Right renal pelvis (tissue), 4 donors: ENCODE data around the gene ENTPD6. TPM values are rescaled to one million over a fixed set of nuclear protein-coding genes. Genes with fewer than 3 reads are reported as not detected.
"Not testable (repeated sequence)": the region's sequence is repeated elsewhere in the genome, so short reads cannot be mapped to it uniquely, and the experiment has no call there.

Experiments used
- DNase-seq, 4 donors: peaks; one replicate each; pipeline ENCODE4 v3.0.0-alpha.2; 2013; ENCODE audit warnings: low read depth in 4 of 4, low spot score in 3 of 4, missing footprints in 1 of 4
- polyA plus RNA-seq, 4 donors: library from polyadenylated mRNA; unstranded; fragments of 120-200 nt; gene quantifications; one replicate each; pipeline ENCODE4 v1.2.1, GENCODE V29; 2013; ENCODE audit not compliant: insufficient read length in 4 of 4

Gene ENTPD6
- polyA plus RNA-seq, 4 donors = 39.5 to 47.1 (median 41.3) TPM

DNA sequence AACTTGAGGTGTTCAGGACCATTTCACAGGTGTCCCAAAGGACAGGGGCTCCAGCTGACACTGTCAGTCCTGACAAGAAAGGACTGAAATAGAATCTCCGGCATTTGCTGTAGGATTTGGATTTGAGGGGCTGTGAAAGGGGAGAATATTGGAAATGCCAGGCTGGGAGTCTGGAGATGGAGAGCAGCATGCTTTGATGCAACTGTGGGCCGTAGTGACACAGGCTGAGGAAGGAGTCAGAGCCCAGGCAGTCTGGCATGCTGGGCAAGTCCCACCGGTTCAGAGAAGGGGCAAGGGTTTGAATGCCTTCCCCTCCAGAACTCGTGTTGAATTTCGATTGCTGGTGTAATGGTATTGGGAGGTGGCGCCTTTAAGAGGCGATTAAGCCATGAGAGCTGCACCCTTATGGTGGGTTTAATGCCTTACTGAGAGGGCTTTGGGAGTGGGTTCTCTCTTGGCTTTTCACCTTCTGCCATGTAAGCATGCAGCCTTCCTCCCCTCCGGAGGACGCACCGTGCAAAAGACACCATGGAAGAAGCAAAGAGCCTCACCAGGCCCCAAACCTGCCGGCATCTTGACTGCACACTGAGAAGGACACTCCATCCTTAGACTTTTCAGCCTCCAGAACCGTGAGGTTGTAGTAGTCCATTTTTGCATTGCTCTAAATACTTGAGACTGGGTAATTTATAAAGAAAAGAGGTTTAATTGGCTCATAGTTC is 43.0 kb downstream of the ENTPD6 start:
- no peak for DNase-seq

DNA sequence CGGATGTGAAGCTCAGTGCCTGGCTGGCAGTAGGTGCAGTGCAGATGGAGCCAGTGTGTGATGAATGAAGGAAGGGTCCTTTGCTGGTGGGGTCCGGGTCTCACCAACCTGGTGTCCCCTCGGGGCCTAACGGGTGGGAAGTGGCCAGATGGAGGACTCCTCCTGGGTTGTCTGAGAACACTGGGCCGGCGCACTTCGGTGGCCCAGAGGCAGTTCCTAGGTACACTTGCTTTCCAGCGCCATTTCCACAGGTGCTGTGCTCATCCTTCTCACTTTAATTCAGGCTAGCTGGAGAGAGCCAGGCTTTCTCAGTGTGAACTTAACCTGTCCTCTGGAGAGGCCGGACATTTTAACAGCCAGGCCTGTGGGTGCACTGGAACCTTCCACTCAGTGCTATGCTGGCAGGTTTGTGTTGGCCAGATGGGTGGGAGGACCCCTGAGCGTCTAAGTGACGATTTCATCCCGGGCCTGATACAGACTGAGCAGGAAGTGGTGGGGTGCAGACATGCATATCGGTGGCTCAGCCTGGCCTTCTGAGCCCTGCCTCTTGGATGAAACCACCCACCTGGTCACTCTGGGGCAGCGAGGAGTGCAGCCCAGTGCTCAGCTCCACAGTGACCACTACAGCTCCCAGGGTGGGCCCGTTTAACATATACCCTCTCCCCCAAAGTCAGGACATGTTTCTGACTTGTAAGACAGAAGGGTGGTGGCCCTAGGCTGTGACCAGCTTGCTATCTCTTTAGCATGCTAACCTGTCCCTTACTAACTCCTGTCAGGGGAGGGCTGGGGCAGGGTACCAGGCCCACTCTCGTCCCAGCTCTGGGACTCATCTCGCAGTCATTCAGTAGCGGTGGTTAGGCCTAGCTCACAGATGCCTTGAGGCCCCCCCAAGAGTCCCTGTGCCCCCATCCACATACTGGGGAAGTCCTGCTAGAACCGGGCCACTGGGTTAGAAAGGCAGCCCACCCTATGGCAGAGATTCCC is 44.2 kb downstream of the ENTPD6 start:
- no peak for DNase-seq

DNA sequence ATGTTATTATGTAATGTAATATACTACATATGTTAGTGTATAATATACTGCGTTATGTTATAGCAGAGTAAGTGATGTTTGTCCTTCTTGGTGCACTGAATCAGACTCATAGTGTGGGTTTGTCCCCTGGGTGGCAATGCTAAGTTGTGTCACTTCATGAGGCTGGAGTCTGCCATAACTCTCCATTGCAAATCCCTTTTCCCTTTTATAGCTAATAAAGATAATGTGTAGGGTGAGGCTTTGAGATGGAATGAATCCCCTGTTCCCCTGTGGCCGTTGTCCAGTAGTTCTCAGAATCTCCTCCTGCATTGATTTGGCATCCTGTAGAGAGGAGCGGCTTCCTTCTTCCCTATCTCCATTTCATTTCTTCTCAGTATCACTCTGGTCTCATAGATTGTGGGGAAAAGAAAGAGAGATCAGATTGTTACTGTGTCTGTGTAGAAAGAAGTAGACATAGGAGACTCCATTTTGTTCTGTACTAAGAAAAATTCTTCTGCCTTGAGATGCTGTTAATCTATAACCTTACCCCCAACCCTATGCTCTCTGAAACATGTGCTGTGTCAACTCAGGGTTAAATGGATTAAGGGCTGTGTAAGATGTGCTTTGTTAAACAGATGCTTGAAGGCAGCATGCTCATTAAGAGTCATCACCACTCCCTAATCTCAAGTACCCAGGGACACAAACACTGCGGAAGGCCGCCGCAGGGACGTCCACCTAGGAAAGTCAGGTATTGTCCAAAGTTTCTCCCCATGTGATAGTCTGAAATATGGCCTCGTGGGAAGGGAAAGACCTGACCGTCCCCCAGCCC is 45.5 kb downstream of the ENTPD6 start:
- DNase-seq = not testable (repeated sequence)

DNA sequence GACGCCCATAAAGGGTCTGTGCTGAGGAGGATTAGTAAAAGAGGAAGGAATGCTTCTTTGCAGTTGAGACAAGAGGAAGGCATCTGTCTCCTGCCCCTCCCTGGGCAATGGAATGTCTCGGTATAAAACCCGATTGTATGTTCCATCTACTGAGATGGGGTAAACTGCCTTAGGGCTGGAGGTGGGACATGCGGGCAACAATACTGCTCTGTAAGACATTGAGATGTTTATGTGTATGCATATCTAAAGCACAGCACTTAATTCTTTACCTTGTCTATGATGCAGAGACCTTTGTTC is 46.1 kb downstream of the ENTPD6 start:
- DNase-seq = not testable (repeated sequence)

DNA sequence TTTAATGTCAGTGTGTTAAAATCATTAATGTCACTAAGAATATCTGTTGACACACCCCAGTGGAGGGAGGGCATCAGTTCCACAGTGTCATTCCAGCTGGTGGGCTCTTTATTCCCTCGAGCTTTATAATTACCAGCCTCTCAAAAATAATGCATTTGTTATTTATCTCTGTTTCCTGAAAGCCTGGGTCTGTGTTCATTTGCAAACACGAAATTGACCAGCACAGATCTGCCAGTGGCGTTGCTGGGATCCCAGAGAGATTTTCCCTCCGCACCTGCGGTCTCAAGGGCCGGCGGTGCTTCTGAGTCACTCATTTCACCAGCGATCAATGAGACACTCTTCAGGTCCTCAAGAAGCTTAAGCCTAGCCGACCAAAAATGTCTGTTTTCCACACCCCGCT is 46.7 kb downstream of the ENTPD6 start:
- DNase-seq = no peak

DNA sequence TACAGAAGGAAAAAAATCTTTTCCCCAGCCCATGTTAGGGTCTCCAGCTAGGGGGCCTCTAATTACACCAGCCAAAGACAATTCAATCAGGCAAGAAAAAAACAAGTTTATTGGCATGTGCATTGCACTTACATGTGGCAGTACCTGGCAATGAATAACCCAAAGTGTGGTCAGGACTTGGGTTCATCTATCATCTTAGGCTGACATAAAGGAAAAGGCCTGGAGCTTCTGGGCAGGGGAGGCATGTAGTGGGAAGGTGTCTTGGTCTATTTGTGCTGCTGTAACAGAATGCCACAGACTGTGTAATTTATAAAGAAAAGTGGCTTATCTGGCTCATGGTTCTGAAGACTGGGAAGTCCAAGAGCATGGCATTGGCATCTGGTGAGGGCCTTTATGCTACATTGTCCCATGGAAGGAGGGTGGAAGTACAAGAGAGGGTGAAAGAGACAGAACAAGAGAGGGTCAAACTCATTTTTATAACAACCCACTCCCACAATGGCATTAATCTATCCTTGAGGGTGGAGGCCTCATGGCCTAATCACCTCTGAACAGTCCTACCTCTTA is 48.0 kb downstream of the ENTPD6 start:
- no peak for DNase-seq

DNA sequence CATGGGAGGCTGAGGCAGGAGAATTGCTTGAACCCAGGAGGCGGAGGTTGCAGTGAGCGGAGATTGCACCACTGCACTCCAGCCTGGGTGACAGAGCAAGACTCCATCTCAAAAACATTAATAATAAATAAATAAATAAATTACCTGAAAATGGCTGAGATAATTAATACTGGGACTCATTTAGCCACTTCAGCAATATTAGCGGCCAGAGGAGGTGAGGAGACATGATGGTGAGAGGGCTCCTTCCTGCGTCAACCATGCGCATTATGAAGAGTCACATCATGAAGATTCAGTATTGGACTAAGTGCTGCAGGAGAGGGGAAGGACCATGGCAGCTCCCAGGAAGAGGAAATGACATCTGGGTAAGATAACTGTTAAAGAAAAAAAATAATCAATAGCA is 49.5 kb downstream of the ENTPD6 start:
- no peak for DNase-seq

DNA sequence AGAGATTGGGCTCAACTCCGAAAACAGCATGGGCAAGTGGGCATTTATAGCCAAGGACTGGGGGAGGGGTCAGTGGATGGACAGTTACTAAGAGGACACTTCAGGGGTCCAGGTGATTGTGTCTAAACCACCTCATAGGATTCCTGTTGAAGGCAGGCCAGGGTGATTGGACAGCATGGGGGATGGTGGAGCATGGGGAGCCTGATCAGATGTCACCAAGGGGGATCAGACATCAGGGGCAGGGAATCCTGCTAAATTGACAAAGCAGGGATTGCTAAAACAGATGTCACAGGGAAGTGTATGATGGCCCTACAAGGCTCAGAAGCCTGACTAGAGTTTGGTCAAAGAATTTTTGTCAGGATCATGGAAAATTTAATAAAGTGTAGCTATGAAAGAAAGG is 49.9 kb downstream of the ENTPD6 start:
- DNase-seq = no peak

DNA sequence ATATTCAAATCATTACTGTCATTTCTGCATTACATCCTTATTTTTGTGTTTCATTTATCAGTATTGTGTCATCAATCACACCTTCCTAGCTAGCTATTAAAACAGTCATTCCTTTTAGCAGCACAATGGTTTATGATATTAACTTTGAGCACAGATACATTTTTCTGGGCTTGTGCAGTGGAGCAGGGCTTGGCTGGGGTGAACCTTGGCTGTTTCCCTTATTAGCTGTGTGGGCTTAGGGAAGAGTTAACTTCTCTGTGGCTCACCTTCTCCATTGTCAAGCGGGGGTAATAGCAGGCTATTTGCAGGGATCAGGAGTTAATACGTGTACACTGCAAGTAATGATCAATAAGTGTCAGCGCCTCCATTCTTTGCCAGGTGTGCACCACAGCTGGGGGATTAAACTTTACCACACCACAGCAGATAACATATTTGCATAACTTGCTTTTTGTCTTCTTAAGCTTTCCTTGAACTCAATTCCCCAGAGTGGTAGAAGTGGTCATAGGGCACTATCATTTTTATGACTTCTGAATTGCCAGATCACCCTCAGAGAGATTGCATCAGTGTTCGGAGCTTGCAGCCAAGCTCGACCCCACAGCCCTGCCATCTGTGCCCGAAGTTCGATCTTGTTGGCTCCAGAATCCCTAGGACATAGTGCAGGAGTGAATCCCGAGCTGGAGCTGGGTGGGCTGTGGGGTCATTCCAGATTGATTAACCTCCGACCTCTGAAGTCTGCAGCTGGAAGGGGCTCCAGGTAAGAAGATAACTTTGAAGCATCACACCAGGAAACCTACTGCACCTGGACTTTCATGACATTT is 50.9 kb downstream of the ENTPD6 start:
- DNase-seq = no peak

DNA sequence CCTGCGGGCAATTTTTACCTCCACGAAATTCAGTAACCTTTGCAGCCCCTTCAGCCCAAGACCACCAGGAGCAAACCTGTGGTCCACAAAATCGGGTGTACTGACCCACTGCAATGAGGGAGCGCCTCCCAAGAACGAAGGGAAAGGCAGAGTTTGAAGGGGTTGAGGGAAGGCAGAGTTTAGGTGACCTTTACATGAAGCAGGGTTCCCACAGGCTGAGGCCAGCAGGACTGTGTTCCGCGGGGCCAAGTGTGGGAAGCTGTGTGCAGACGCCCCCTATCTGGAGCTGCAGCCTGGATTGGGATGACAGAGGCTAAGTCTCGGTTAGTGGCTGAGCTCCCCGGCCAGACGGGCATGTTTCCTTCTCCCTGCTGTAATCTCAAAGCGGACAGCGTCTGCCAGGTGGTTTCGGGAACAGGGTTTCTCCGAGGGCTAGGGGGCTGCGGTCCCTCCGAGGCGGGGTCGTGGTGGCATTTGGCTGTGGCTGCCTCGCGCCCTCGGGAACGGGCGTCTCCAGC is 51.5 kb downstream of the ENTPD6 start:
- DNase-seq = peak in 1 of 4 donors; percentile 18

DNA sequence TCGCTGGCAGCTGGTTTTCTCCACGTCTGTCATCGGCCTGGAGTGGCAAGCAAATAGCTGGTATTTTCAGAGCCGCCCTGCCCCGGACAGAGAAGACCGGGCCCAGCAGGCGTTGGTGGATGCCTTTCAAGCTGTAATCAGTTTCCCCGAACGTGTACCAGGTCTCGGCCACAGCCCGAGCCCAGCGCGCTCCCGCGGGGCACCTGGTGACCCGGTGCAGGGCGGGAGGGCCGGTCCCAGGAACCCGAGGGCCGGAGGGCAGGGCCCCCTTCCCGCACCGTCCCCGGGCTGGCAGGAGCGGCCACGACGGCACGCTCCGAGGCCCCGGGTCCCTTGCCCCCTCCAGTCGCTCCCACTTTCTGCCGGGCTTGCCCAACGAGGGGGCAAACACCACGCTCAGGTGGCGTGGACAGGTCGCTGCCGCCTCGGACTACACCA is 52.0 kb downstream of the ENTPD6 start:
- peak in 1 of 4 donors; percentile 25 for DNase-seq

DNA sequence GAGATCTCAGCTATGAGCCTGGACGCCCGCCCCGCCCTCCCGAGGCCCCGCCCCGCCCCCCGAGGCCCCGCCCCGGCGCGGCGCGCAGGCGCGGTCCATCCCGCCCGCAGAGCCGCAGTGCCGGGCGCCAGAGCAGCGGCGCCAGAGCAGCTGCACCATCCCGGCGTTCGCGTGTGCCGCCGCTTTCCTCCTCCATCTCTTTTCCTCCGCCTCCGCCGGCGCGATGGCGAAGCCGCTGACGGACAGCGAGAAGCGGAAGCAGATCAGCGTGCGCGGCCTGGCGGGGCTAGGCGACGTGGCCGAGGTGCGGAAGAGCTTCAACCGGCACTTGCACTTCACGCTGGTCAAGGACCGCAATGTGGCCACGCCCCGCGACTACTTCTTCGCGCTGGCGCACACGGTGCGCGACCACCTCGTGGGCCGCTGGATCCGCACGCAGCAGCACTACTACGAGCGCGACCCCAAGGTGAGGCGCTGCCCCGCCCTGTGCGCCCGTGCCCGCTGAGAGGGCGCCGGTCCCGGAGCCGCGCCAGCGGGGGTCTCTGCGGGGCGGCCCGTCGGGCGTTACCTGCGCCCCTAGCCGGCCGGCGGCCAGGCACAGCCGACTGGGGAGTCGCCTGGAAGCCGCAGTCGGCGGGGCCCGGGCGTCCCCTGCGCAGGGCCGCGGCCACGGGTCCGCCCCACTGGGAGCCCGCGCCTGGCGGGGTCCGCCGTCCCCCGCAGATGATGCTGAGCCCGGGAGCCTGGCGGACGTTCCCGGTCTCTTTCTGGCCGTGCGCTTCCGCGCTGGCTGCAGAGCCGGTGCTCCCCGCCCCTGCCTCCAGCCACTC is 52.7 kb downstream of the ENTPD6 start, which contains the start of gene PYGB:
Gene PYGB (plus strand): TSS at position 130 of the 830 bp plus-strand sequence. CDS start 94 bp downstream, at position 224.
- peak; percentile 50 to 76 (median 62) for DNase-seq

DNA sequence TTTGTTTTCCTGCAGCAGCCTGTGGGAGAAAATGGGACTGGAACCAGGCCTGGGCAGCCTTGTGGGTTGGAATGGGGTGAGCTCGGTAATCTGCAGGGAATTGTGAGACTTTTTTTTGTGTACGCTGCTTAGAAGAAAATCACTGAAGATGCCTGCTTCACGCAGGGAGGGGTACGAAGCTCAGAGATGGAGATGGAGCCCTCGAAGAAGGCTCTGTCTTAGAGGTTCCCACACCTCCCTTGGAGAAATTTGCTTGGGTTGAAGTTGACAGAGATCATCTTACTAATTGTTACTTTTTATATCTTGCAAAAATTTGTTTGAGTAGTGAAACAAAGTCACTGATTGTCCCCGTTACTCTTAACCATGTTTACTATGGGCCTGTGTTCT is 53.3 kb downstream of the ENTPD6 start:
- peak in 1 of 4 donors; percentile 31 for DNase-seq

DNA sequence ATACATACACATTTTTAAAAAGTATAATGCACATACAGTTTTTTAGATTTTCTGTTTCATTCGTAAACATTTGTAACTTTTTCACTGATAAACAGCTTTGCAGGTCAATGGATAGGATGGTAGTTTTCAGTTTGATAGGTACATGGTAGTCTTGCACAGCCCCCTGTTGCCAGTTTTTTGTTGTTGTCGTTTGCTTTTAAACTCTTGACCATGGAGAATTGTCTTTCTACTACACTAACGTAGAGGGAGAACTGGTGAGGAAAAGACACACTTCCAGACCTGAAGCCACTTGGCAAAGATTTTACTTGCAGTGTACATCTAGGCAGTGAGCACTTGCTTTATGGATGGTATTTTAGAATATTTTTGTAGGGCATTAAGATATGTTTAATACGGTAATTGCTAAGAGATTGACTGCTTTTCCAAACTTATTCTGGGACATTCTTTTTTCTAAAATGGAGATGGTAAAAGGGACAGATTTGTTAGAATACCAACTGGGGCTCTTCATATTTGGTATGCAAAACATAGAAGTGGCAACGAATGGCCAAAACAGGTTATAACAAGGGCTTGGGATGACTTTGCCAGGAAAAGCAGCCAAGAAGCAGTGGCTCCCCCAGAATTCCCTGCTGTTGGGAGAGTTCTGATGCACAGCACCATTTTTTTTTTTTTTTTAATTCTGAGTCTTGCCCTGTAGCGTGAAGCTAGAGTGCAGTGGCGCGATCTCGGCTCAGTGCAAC is 53.9 kb downstream of the ENTPD6 start:
- no peak for DNase-seq

DNA sequence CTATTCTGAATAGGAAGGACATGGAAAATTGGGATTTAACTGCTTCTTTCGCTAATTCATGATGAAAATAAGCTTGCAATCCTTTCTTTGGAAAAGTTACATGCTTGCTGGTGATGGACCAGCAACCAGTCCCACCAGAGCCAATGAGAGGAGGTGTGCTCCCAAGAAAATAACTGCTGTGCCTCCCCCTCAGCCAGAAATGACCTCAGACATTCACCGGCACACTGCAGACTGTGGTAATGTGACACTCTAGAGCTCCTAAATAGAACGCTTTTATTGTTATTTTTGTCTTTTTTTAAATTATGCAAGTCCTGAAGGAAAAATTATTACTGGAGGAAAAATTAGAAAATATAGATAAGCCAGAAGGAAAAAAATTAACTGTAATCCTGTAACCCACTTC is 55.0 kb downstream of the ENTPD6 start:
- no peak for DNase-seq

DNA sequence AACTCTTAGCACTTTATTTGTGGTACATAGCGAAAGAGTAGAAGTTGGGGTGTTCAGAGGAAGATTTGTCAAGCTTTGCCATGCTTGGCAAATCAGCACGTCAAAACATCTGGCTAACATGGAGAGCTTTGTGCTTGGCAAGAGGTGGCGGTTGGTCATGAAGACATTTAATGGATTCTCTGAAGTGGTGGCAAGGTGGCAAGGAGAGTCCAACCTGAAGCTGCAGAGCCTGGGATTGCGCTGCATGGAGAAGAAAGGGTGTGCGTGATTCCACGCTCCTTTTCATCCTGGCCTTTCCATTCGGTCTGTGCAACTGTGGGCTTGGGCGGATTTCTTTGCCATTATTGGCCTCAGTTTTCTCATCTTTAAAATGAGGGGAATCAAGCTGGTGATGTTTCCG is 55.5 kb downstream of the ENTPD6 start:
- no peak for DNase-seq

DNA sequence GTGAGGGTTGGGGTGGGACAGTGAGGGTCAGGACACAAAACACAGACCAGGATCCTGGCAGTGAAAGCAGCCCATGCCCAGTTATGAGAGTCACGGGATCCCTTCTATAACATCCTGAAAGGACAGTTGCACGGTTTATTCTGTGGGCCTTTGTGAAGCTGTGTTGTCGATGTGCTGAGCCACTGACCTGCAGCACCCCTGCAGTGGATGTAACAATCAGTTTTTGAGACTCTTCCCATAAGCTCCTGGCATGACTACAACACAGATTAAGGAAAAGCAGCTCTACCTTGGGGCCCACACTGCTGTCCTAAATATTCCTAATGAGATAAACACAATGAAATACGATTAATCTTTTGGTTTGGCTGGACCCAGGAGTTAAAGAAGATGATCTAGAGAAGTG is 56.0 kb downstream of the ENTPD6 start:
- DNase-seq = no peak

DNA sequence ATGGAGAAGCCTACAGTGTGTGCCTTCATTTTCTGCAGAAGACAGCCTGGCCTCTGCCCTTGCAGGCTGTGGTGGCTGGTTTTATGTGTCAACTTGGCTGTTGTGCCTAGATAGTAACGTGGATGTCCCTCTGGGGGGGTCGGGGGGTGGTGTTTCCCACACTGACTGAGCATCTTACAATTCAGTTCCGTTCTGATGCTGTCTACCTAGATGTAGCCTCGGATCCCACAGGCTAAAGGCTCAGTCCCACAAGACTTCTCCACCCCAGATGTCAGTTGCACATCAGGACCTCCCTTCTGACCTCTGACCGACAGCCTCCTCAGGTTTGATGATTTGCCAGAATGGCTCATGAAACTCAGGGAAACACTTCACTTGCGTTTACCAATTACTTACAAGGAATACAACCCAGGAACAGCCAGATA is 56.7 kb downstream of the ENTPD6 start:
- no peak for DNase-seq
